DND-41 (cell line): ENCODE measurements around the gene IL1RL1.

Experiments used
- ATAC-seq: fragments of 200-7000 bp; cut with Tn5 transposase; 3 replicates; pipeline ENCODE4 v1.9.1; 2021; ENCODE audit warnings: low read depth; ENCODE audit not compliant: insufficient read depth
- DNase-seq: peaks from one replicate; pipeline ENCODE4 v3.0.0-alpha.2; 2020
- H2AFZ ChIP-seq: 2 replicates; pipeline ENCODE4 v1.6.0; 2012; ENCODE audit warnings: low read depth, low read length
- H3K27ac ChIP-seq: 2 replicates; pipeline ENCODE4 v1.5.1; 2012; ENCODE audit warnings: low read length, inconsistent platforms
- H3K27me3 ChIP-seq: fragments of 200-600 bp; sonication (generic); 2 replicates; pipeline ENCODE4 v1.6.0; 2012; ENCODE audit warnings: low read length, mild to moderate bottlenecking, inconsistent platforms; ENCODE audit not compliant: insufficient read depth, poor library complexity
- H3K36me3 ChIP-seq: 2 replicates; pipeline ENCODE4 v1.5.1; 2012; ENCODE audit warnings: low read length, inconsistent platforms; ENCODE audit not compliant: insufficient read depth
- H3K4me1 ChIP-seq: 2 replicates; pipeline ENCODE4 v1.5.1; 2012; ENCODE audit warnings: mild to moderate bottlenecking, low read length; ENCODE audit not compliant: insufficient read depth
- H3K4me2 ChIP-seq: 2 replicates; pipeline ENCODE4 v1.6.0; 2012; ENCODE audit warnings: mild to moderate bottlenecking, moderate library complexity, low read length, inconsistent platforms; ENCODE audit not compliant: insufficient read depth
- H3K4me3 ChIP-seq, 2 experiments: fragments of 200-600 bp in 1 of 2; shearing (Covaris generic) in 1 of 2; 2 replicates each; pipeline ENCODE4 v1.5.1; 2012 to 2016; ENCODE audit warnings: inconsistent platforms in 2 of 2, low read length in 2 of 2, mild to moderate bottlenecking in 2 of 2, low read depth in 1 of 2, moderate library complexity in 1 of 2
- H3K79me2 ChIP-seq: 2 replicates; pipeline ENCODE4 v1.6.0; 2012; ENCODE audit warnings: low read length, inconsistent platforms; ENCODE audit not compliant: insufficient read depth
- H3K9ac ChIP-seq: 2 replicates; pipeline ENCODE4 v1.6.0; 2012; ENCODE audit warnings: low read depth, mild to moderate bottlenecking, inconsistent platforms, low read length, moderate library complexity
- H3K9me3 ChIP-seq: 2 replicates; pipeline ENCODE4 v1.5.1; 2012; ENCODE audit warnings: low read length, moderate library complexity, mild to moderate bottlenecking, inconsistent platforms; ENCODE audit not compliant: insufficient read depth, severe bottlenecking
- H4K20me1 ChIP-seq: 2 replicates; pipeline ENCODE4 v1.6.0; 2012; ENCODE audit warnings: low read length; ENCODE audit not compliant: insufficient read depth
- EZH2 ChIP-seq: IDR thresholded peaks from 3 replicates; pipeline ENCODE4 v1.6.1; 2012; ENCODE audit warnings: borderline replicate concordance, low read depth, mild to moderate bottlenecking, moderate library complexity, low read length, inconsistent platforms; ENCODE audit not compliant: severe bottlenecking
- TF ChIP-seq, protein P1 (sequence below): IDR thresholded peaks from 2 replicates; pipeline ENCODE4 v1.5.1; 2012; ENCODE audit warnings: borderline replicate concordance, low read length, moderate library complexity, mild to moderate bottlenecking; ENCODE audit not compliant: poor library complexity, severe bottlenecking; ENCODE audit errors: extremely low read depth

IL1RL1 gene

GRCh38 chr2:102356741-102357140 is 45.4 kb downstream of the IL1RL1 start:
- peaks cover 42% of the 10 kb centered on the region for H3K27me3 ChIP-seq
- H4K20me1 ChIP-seq: no peaks in the 10 kb centered on the region
- H2AFZ ChIP-seq: no peak overlapping the region
- H3K9me3 ChIP-seq: no peaks in the 10 kb centered on the region
- no peak overlapping the region for H3K4me2 ChIP-seq
- no peak for DNase-seq
- H3K79me2 ChIP-seq: no peaks in the 10 kb centered on the region
- H3K4me1 ChIP-seq: peaks cover 14% of the 10 kb centered on the region
- no peak for ATAC-seq
- H3K4me3 ChIP-seq: no peak overlapping the region
- no peak overlapping the region for H3K9ac ChIP-seq
- H3K27ac ChIP-seq: no peak overlapping the region
- TF ChIP-seq EZH2: no peak
- TF ChIP-seq, protein P1, sequence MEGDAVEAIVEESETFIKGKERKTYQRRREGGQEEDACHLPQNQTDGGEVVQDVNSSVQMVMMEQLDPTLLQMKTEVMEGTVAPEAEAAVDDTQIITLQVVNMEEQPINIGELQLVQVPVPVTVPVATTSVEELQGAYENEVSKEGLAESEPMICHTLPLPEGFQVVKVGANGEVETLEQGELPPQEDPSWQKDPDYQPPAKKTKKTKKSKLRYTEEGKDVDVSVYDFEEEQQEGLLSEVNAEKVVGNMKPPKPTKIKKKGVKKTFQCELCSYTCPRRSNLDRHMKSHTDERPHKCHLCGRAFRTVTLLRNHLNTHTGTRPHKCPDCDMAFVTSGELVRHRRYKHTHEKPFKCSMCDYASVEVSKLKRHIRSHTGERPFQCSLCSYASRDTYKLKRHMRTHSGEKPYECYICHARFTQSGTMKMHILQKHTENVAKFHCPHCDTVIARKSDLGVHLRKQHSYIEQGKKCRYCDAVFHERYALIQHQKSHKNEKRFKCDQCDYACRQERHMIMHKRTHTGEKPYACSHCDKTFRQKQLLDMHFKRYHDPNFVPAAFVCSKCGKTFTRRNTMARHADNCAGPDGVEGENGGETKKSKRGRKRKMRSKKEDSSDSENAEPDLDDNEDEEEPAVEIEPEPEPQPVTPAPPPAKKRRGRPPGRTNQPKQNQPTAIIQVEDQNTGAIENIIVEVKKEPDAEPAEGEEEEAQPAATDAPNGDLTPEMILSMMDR: no peak
- no peaks in the 10 kb centered on the region for H3K36me3 ChIP-seq

DNA sequence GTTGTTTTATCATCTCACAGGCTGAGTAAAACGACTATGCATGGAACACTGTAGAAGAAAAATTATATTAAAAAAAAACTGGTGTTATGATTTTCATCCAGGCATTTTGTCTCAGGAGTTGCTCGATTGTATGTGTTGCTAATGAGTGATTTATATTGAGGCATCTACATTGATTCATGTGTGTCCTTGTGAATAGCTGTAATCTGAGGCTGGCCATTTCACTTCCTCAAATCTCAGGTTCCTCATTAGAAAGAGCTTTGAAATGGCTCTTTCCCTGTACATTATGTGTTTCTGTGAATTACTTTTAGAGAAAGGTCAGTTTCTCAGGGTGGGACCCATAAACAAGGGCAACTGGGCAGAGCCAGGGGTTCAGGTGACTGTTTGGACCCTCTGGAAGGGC is 46.6 kb downstream of the IL1RL1 start:
- ATAC-seq: no peak
- DNase-seq: no peak
- TF ChIP-seq, protein P1: no peak
- TF ChIP-seq EZH2: no peak
- peaks cover 14% of the 10 kb centered on the region for H3K4me1 ChIP-seq
- H4K20me1 ChIP-seq: no peaks in the 10 kb centered on the region
- peaks cover 44% of the 10 kb centered on the region for H3K27me3 ChIP-seq
- H3K4me2 ChIP-seq: no peak overlapping the region
- H3K79me2 ChIP-seq: no peaks in the 10 kb centered on the region
- no peak overlapping the region for H3K4me3 ChIP-seq
- no peaks in the 10 kb centered on the region for H3K9me3 ChIP-seq
- H3K27ac ChIP-seq: no peak overlapping the region
- H3K36me3 ChIP-seq: no peaks in the 10 kb centered on the region
- H2AFZ ChIP-seq: no peak overlapping the region
- no peak overlapping the region for H3K9ac ChIP-seq

DNA sequence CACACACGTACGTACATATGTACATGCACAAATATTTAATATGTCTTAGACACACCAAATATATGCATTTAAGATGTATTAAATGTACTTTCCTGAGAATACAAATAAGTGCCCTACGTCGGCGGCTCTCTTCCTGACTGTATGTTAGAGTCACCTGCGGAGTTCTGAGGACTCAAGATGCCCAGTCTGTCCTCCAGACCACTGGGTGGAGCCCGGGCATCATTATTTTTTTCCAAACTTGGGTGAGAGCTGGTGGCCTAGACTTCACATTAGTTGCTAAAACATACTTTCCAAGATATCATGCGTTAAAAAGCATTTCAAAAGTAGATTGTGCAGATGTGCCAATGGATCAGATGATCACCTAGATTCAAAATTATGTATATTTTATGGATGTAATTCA is 47.1 kb downstream of the IL1RL1 start:
- Histone ChIP-seq H3K4me2 (no peak overlapping the region), H3K27me3 (peaks cover 41% of the 10 kb centered on the region), H3K4me1 (peaks cover 14% of the 10 kb centered on the region), H3K36me3 (no peaks in the 10 kb centered on the region), H3K79me2 (no peaks in the 10 kb centered on the region), H3K27ac (no peak overlapping the region), H2AFZ (no peak overlapping the region), H3K9ac (no peak overlapping the region), H3K4me3 (no peak overlapping the region), H4K20me1 (no peaks in the 10 kb centered on the region), H3K9me3 (no peaks in the 10 kb centered on the region)
- TF ChIP-seq, protein P1: no peak
- no peak for TF ChIP-seq EZH2
- DNase-seq: no peak
- ATAC-seq: no peak

- H3K4me2 ChIP-seq: no peak overlapping the region
- H3K36me3 ChIP-seq: no peaks in the 10 kb centered on the region
- peaks cover 14% of the 10 kb centered on the region for H3K4me1 ChIP-seq
- no peak overlapping the region for H3K27ac ChIP-seq
- TF ChIP-seq, protein P1: no peak
- TF ChIP-seq EZH2: no peak
- H3K4me3 ChIP-seq: no peak overlapping the region
- no peaks in the 10 kb centered on the region for H3K79me2 ChIP-seq
- H3K9me3 ChIP-seq: no peaks in the 10 kb centered on the region
- no peaks in the 10 kb centered on the region for H4K20me1 ChIP-seq
- no peak for ATAC-seq
- no peak overlapping the region for H3K9ac ChIP-seq
- peaks cover 37% of the 10 kb centered on the region for H3K27me3 ChIP-seq
- H2AFZ ChIP-seq: no peak overlapping the region
- no peak for DNase-seq
These were observed 48.2 kb downstream of the IL1RL1 start for GRCh38 chr2:102359527-102359926.
